ENCODE data around the gene PPM1K.
"Not testable (repeated sequence)": the region's sequence is repeated elsewhere in the genome, so short reads cannot be mapped to it uniquely, and the experiment has no call there.

DNA sequence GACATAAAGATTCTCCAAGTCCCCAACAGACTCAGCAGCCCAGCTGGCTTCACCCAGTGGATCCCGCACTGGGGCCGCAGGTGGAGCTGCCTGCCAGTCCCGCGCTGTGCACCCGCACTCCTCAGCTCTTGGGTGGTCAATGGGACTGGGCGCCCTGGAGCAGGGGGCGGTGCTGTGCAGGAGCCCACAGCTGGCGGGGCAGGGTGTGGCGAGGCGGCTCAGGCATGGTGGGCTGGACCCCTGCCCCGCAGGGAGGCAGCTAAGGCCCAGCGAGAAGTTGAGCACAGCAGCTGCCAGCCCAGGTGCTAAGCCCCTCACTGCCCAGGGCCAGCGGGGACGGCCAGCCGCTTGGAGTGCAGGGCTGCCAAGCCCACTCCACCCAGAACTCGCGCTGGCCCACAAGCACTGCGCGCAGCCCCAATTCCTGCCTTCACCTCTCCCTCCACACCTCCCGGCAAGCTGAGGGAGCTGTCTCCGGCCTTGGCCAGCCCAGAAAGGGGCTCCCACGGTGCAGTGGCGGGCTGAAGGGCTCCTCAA is 28.8 kb upstream of the PPM1K start:
- TF ChIP-seq POLR2A, POLR2AphosphoS5, EP300 (IDR thresholded peaks at IDR 0.05): not testable (repeated sequence)
- TF ChIP-seq, protein P1, sequence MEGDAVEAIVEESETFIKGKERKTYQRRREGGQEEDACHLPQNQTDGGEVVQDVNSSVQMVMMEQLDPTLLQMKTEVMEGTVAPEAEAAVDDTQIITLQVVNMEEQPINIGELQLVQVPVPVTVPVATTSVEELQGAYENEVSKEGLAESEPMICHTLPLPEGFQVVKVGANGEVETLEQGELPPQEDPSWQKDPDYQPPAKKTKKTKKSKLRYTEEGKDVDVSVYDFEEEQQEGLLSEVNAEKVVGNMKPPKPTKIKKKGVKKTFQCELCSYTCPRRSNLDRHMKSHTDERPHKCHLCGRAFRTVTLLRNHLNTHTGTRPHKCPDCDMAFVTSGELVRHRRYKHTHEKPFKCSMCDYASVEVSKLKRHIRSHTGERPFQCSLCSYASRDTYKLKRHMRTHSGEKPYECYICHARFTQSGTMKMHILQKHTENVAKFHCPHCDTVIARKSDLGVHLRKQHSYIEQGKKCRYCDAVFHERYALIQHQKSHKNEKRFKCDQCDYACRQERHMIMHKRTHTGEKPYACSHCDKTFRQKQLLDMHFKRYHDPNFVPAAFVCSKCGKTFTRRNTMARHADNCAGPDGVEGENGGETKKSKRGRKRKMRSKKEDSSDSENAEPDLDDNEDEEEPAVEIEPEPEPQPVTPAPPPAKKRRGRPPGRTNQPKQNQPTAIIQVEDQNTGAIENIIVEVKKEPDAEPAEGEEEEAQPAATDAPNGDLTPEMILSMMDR (IDR thresholded peaks at IDR 0.05): not testable (repeated sequence)
